OCI-LY7 (cell line): ENCODE data around the gene RIN2. TPM values are rescaled to one million over a fixed set of nuclear protein-coding genes. Genes with fewer than 3 reads are reported as not detected.

Experiments
- BruUV-seq: library from RNA; stranded (reverse); fragments of 400-500 nt; replicated peaks from 2 replicates; lab custom pipeline; 2021; lab: Mats Ljungman, UMichigan
- CTCF ChIA-PET: fragments of 300-600 bp; sonication (Branson Sonifier 250); formaldehyde crosslinking; loops from one replicate; lab custom pipeline; 2022; ENCODE audit warnings: antibody characterized with exemption; ENCODE audit not compliant: unreplicated experiment; lab: Charles Lee
- POLR2A ChIA-PET: fragments of 300-600 bp; sonication (Branson Sonifier 250); formaldehyde crosslinking; loops from one replicate; lab custom pipeline; 2022; ENCODE audit warnings: antibody characterized with exemption; lab: Charles Lee
- DNase-seq: peaks from one replicate; pipeline ENCODE4 v3.0.0-alpha.2; 2015; ENCODE audit warnings: low spot score
- H2AFZ ChIP-seq: fragments of 200-600 bp; sonication (generic), shearing (Covaris generic); 2 replicates; pipeline ENCODE4 v1.6.1; 2014; ENCODE audit warnings: mild to moderate bottlenecking, antibody characterized with exemption, low read length, moderate library complexity
- H3K27ac ChIP-seq: fragments of 200-600 bp; sonication (generic); 2 replicates; pipeline ENCODE4 v1.5.1; 2014; ENCODE audit warnings: mixed run types, low read depth, mild to moderate bottlenecking, moderate library complexity, low read length, inconsistent platforms; ENCODE audit not compliant: poor library complexity, severe bottlenecking
- H3K36me3 ChIP-seq: fragments of 200-600 bp; sonication (generic); 2 replicates; pipeline ENCODE4 v1.6.1; 2014; ENCODE audit warnings: mild to moderate bottlenecking, antibody characterized with exemption, low read length, moderate library complexity, mixed read lengths; ENCODE audit not compliant: insufficient read depth
- H3K4me1 ChIP-seq: fragments of 200-600 bp; sonication (generic); 2 replicates; pipeline ENCODE4 v1.5.1; 2014; ENCODE audit warnings: mild to moderate bottlenecking, low read length; ENCODE audit not compliant: insufficient read depth, poor library complexity, severe bottlenecking
- H3K4me2 ChIP-seq: fragments of 200-600 bp; sonication (generic); 2 replicates; pipeline ENCODE4 v1.6.1; 2014; ENCODE audit warnings: mild to moderate bottlenecking, low read length
- H3K4me3 ChIP-seq: fragments of 200-600 bp; sonication (generic); 2 replicates; pipeline ENCODE4 v1.5.1; 2014; ENCODE audit warnings: mild to moderate bottlenecking, low read depth, low read length; ENCODE audit not compliant: poor library complexity, severe bottlenecking
- H3K79me2 ChIP-seq: fragments of 200-600 bp; sonication (generic); 2 replicates; pipeline ENCODE4 v1.6.1; 2016; ENCODE audit warnings: low read depth, mild to moderate bottlenecking, low read length, moderate library complexity, mixed read lengths; ENCODE audit not compliant: insufficient read depth
- H3K9me2 ChIP-seq: fragments of 200-600 bp; sonication (generic); 2 replicates; pipeline ENCODE4 v1.6.1; 2016; ENCODE audit warnings: mild to moderate bottlenecking, low read length, mixed read lengths; ENCODE audit not compliant: insufficient read depth
- H3K9me3 ChIP-seq: fragments of 200-600 bp; sonication (generic); 2 replicates; pipeline ENCODE4 v1.6.1; 2014; ENCODE audit warnings: mild to moderate bottlenecking, mixed run types, low read length, mixed read lengths
- H4K20me1 ChIP-seq: fragments of 200-600 bp; sonication (generic); 2 replicates; pipeline ENCODE4 v1.6.1; 2014; ENCODE audit warnings: mild to moderate bottlenecking, antibody characterized with exemption, low read length, moderate library complexity, mixed read lengths; ENCODE audit not compliant: insufficient read depth
- CTCF ChIP-seq: fragments of 200-600 bp; sonication (generic); conservative IDR thresholded peaks from 2 replicates; pipeline ENCODE4 v1.5.1; 2014; ENCODE audit warnings: mild to moderate bottlenecking, antibody characterized with exemption, low read length, moderate library complexity, mixed read lengths
- EZH2phosphoT487 ChIP-seq: fragments of 200-600 bp; sonication (generic); IDR thresholded peaks from 2 replicates; pipeline ENCODE4 v1.6.1; 2018; ENCODE audit warnings: low read depth, borderline replicate concordance, mild to moderate bottlenecking, mixed run types, antibody characterized with exemption, low read length, moderate library complexity, mixed read lengths
- intact Hi-C: fragments of 100-400 bp; cut with micrococcal nuclease; formaldehyde crosslinking; loops from one replicate; pipeline ENCODE4 v1.10.0; 2022; ENCODE audit not compliant: unreplicated experiment
- total RNA-seq, 2 experiments: library from RNA; depleted of rRNA in 1 of 2; stranded (reverse); fragments of >200 nt in 1 of 2; shearing (Covaris generic) in 1 of 2; gene quantifications; 2 replicates each; pipeline ENCODE4 v1.2.3, GENCODE V29; 2014 to 2022

Gene RIN2
- total RNA-seq, 2 experiments from 2014 or later = not detected

- H3K79me2 ChIP-seq = no peaks in the 10 kb centered on the region
- intact Hi-C loops = no loop called here
- H3K4me3 ChIP-seq = no peak overlapping the region
- ChIA-PET POLR2A (interaction anchor here (1.2 kb wide), 1 partner anchor 150 kb away, joined by 4 read pairs; no protein-coding TSS in a partner anchor), CTCF (no interaction called here)
- H3K4me2 ChIP-seq = no peak overlapping the region
- no peak for DNase-seq
- no TSS peak for BruUV-seq
- H4K20me1 ChIP-seq = no peaks in the 10 kb centered on the region
- no peaks in the 10 kb centered on the region for H3K9me3 ChIP-seq
- no peak overlapping the region for H3K27ac ChIP-seq
- H3K36me3 ChIP-seq = no peaks in the 10 kb centered on the region
- no peaks in the 10 kb centered on the region for H3K9me2 ChIP-seq
- TF ChIP-seq CTCF (no peak), EZH2phosphoT487 (no peak)
- no peak overlapping the region for H2AFZ ChIP-seq
- no peaks in the 10 kb centered on the region for H3K4me1 ChIP-seq
These were observed 44.1 kb upstream of the RIN2 start for GRCh38 chr20:19713822-19714578.

- DNase-seq = no peak
- Histone ChIP-seq H2AFZ (no peak overlapping the region), H3K4me2 (no peak overlapping the region), H3K27ac (no peak overlapping the region), H3K4me3 (no peak overlapping the region), H3K36me3 (no peaks in the 10 kb centered on the region), H3K9me3 (no peaks in the 10 kb centered on the region), H3K79me2 (no peaks in the 10 kb centered on the region), H4K20me1 (no peaks in the 10 kb centered on the region), H3K9me2 (no peaks in the 10 kb centered on the region), H3K4me1 (no peaks in the 10 kb centered on the region)
- ChIA-PET CTCF (no interaction called here), POLR2A (interaction anchor here (1.2 kb wide), 1 partner anchor 149 kb away, joined by 4 read pairs; no protein-coding TSS in a partner anchor)
- no peak for TF ChIP-seq EZH2phosphoT487
- no peak for TF ChIP-seq CTCF
- intact Hi-C loops = no loop called here
- no TSS peak for BruUV-seq
These were observed 43.5 kb upstream of the RIN2 start for GRCh38 chr20:19714579-19714840.

- no peaks in the 10 kb centered on the region for H3K4me1 ChIP-seq
- H3K9me3 ChIP-seq = no peaks in the 10 kb centered on the region
- BruUV-seq = no TSS peak
- intact Hi-C loops = no loop called here
- POLR2A ChIA-PET = interaction anchor here (1.2 kb wide), 1 partner anchor 24 kb away, joined by 4 read pairs; no protein-coding TSS in a partner anchor
- no peaks in the 10 kb centered on the region for H3K79me2 ChIP-seq
- TF ChIP-seq EZH2phosphoT487 (no peak), CTCF (no peak)
- no peak overlapping the region for H3K27ac ChIP-seq
- DNase-seq = no peak
- H3K36me3 ChIP-seq = no peaks in the 10 kb centered on the region
- no peak overlapping the region for H3K4me2 ChIP-seq
- H4K20me1 ChIP-seq = no peaks in the 10 kb centered on the region
- H3K9me2 ChIP-seq = no peaks in the 10 kb centered on the region
- H3K4me3 ChIP-seq = no peak overlapping the region
- H2AFZ ChIP-seq = no peak overlapping the region
- CTCF ChIA-PET = no interaction called here
These were observed 42.1 kb upstream of the RIN2 start for GRCh38 chr20:19715986-19716385.
